Measurements from ENCODE around the gene EFCAB14. TPM values are rescaled to one million over a fixed set of nuclear protein-coding genes. Genes with fewer than 3 reads are reported as not detected.

Gene EFCAB14
- total and polyA plus RNA-seq, 9 of the 15 experiments (the other 6 are each of a cell fraction or from before 2014, with no cell fraction given), result 7.3 to 49.0 (median 37.3) TPM

DNA sequence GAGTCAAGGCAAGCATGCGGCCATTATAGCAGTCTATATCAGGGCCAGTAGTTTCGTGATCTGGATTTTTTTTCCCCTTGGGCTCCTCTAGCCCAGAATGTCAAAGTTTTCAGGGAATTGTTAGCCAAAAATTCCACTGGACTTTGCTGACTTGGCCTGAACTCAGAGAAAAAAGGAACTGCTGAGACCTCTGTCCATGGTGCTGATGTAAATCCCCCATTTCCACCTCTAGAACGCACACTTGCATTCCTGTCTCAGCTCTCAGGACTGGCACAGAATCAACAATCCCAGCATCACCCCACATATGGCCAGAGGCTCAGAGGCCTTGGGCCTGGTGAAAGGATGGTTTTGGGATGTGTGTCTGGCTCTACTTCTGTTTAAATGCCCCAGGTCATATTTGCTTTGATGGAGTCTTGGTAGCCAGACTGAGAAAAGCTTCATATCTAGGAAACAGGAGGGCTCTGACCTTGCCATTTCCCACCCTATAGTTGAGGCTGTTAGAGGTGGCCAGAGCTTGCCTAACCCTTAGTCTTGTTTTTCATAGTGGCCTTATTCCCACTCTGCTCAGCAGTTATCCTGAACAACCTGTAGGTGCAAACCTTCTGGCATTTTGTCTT, 16.9 kb upstream of the EFCAB14 start (continued):
- TF ChIP-seq SNIP1 (IDR thresholded peaks at IDR 0.05; ENCODE audit: low read depth) (no peak), TAF1 (IDR thresholded peaks at IDR 0.05; ENCODE audit: control insufficient read depth, extremely low read depth, insufficient read depth, low read length, severe bottlenecking) (no peak), TCF7 (IDR thresholded peaks at IDR 0.05; ENCODE audit: borderline replicate concordance) (no peak), EZH2 (IDR thresholded peaks at IDR 0.05; ENCODE audit: borderline replicate concordance, low read depth, low read length) (no peak), NCOA4 (IDR thresholded peaks at IDR 0.05; ENCODE audit: partially characterized antibody) (no peak), RBM14 (IDR thresholded peaks at IDR 0.05; ENCODE audit: borderline replicate concordance, insufficient read depth, low read depth, low read length) (no peak), POU5F1 (IDR thresholded peaks at IDR 0.05; ENCODE audit: borderline replicate concordance, low read depth, low read length, partially characterized antibody) (no peak), ZNF212 (CRISPR knock-in tag; IDR thresholded peaks at IDR 0.05) (no peak), NFYB (IDR thresholded peaks at IDR 0.05; ENCODE audit: extremely low read depth, insufficient read length) (no peak), MAFF (IDR thresholded peaks at IDR 0.05; ENCODE audit: low read length) (peak; percentile 56), CBX1 (IDR thresholded peaks at IDR 0.05; ENCODE audit: low read depth) (no peak), CHD2 (IDR thresholded peaks at IDR 0.05; ENCODE audit: low read depth, low read length) (no peak), HNRNPLL (IDR thresholded peaks at IDR 0.05; ENCODE audit: low read depth, low read length, poor library complexity, severe bottlenecking) (no peak), MED1 (CRISPR knock-in tag; IDR thresholded peaks at IDR 0.05; ENCODE audit: borderline replicate concordance) (no peak), ZNF354B (CRISPR knock-in tag; IDR thresholded peaks at IDR 0.05) (no peak), SMARCE1 (IDR thresholded peaks at IDR 0.05) (no peak), ZNF436 (CRISPR knock-in tag; IDR thresholded peaks at IDR 0.05) (no peak), JUND (IDR thresholded peaks at IDR 0.05; ENCODE audit: borderline replicate concordance, low read depth, low read length) (no peak; the same call in 1 of the 2 replicates), JUND (tag; IDR thresholded peaks at IDR 0.05; ENCODE audit: borderline replicate concordance, low read depth, low read length) (peak; percentile 19; the same call in 1 of the 3 replicates), BRD9 (IDR thresholded peaks at IDR 0.05; ENCODE audit: low read depth, partially characterized antibody) (no peak), TEAD2 (tag; IDR thresholded peaks at IDR 0.05) (peak; percentile 64; the same call in 1 of the 2 replicates), SREBF1 (IDR thresholded peaks at IDR 0.05; ENCODE audit: borderline replicate concordance, low read depth, low read length) (no peak), SAFB (IDR thresholded peaks at IDR 0.05; ENCODE audit: borderline replicate concordance, low read depth, low read length) (no peak), NCOA1 (IDR thresholded peaks at IDR 0.05; ENCODE audit: low read depth) (peak; percentile 59; the same call in 1 of the 2 replicates), TGIF2 (CRISPR knock-in tag; IDR thresholded peaks at IDR 0.05) (no peak), ARNT (IDR thresholded peaks at IDR 0.05) (no peak)
- TF ChIP-seq, protein P1, sequence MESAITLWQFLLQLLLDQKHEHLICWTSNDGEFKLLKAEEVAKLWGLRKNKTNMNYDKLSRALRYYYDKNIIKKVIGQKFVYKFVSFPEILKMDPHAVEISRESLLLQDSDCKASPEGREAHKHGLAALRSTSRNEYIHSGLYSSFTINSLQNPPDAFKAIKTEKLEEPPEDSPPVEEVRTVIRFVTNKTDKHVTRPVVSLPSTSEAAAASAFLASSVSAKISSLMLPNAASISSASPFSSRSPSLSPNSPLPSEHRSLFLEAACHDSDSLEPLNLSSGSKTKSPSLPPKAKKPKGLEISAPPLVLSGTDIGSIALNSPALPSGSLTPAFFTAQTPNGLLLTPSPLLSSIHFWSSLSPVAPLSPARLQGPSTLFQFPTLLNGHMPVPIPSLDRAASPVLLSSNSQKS (CRISPR knock-in tag; IDR thresholded peaks at IDR 0.05), result no peak
- TF ChIP-seq, protein P2, sequence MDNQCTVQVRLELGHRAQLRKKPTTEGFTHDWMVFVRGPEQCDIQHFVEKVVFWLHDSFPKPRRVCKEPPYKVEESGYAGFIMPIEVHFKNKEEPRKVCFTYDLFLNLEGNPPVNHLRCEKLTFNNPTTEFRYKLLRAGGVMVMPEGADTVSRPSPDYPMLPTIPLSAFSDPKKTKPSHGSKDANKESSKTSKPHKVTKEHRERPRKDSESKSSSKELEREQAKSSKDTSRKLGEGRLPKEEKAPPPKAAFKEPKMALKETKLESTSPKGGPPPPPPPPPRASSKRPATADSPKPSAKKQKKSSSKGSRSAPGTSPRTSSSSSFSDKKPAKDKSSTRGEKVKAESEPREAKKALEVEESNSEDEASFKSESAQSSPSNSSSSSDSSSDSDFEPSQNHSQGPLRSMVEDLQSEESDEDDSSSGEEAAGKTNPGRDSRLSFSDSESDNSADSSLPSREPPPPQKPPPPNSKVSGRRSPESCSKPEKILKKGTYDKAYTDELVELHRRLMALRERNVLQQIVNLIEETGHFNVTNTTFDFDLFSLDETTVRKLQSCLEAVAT (IDR thresholded peaks at IDR 0.05), result no peak

Data from K562 (cell line).